HL-60 (cell line): Measurements from ENCODE around the gene CRYBB3.

Source experiments
- DNase-seq, 2 experiments: peaks; one replicate each; pipeline ENCODE4 v3.0.0-alpha.2; 2010 to 2020; ENCODE audit warnings: low read depth in 1 of 2, low spot score in 1 of 2
- H3K27ac ChIP-seq: fragments of 250-450 bp; sonication (Bioruptor Pico); replicated peaks from 2 replicates; pipeline ENCODE4 v1.5.1; 2020; ENCODE audit warnings: mild to moderate bottlenecking, moderate library complexity
- H3K27me3 ChIP-seq: fragments of 250-450 bp; sonication (Bioruptor Pico); 2 replicates; pipeline ENCODE4 v1.5.1; 2021; ENCODE audit warnings: mild to moderate bottlenecking, moderate library complexity; ENCODE audit not compliant: insufficient read depth, poor library complexity, severe bottlenecking
- H3K4me3 ChIP-seq: replicated peaks from 2 replicates; pipeline ENCODE4 v1.5.1; 2011; ENCODE audit warnings: mild to moderate bottlenecking, control low read depth, low read length; ENCODE audit not compliant: insufficient read depth
- CTCF ChIP-seq: IDR thresholded peaks from one replicate; pipeline ENCODE4 v1.5.1; 2011; ENCODE audit warnings: low read length, control low read depth, inconsistent platforms; ENCODE audit not compliant: insufficient read depth
- GABPA ChIP-seq: IDR thresholded peaks from 2 replicates; pipeline ENCODE4 v1.6.1; 2012; ENCODE audit warnings: low read depth
- POLR2AphosphoS5 ChIP-seq: IDR thresholded peaks from 2 replicates; pipeline ENCODE4 v1.6.1; 2012; ENCODE audit warnings: low read depth
- SPI1 ChIP-seq: IDR thresholded peaks from 2 replicates; pipeline ENCODE4 v1.6.1; 2012; ENCODE audit warnings: low read depth, mild to moderate bottlenecking, borderline replicate concordance
- TF ChIP-seq, protein P1 (sequence below): IDR thresholded peaks from 2 replicates; pipeline ENCODE4 v1.6.1; 2012; ENCODE audit warnings: low read depth; ENCODE audit not compliant: insufficient replicate concordance

CRYBB3 gene

GRCh38 chr22:25165785-25166184 lies 33.9 kb upstream of the CRYBB3 start:
- H3K27ac ChIP-seq: no peak overlapping the region
- no peak for DNase-seq
- H3K27me3 ChIP-seq: no peaks in the 10 kb centered on the region
- H3K4me3 ChIP-seq: no peak overlapping the region
- TF ChIP-seq POLR2AphosphoS5 (no peak), GABPA (no peak), CTCF (no peak), SPI1 (no peak)
- TF ChIP-seq, protein P1, sequence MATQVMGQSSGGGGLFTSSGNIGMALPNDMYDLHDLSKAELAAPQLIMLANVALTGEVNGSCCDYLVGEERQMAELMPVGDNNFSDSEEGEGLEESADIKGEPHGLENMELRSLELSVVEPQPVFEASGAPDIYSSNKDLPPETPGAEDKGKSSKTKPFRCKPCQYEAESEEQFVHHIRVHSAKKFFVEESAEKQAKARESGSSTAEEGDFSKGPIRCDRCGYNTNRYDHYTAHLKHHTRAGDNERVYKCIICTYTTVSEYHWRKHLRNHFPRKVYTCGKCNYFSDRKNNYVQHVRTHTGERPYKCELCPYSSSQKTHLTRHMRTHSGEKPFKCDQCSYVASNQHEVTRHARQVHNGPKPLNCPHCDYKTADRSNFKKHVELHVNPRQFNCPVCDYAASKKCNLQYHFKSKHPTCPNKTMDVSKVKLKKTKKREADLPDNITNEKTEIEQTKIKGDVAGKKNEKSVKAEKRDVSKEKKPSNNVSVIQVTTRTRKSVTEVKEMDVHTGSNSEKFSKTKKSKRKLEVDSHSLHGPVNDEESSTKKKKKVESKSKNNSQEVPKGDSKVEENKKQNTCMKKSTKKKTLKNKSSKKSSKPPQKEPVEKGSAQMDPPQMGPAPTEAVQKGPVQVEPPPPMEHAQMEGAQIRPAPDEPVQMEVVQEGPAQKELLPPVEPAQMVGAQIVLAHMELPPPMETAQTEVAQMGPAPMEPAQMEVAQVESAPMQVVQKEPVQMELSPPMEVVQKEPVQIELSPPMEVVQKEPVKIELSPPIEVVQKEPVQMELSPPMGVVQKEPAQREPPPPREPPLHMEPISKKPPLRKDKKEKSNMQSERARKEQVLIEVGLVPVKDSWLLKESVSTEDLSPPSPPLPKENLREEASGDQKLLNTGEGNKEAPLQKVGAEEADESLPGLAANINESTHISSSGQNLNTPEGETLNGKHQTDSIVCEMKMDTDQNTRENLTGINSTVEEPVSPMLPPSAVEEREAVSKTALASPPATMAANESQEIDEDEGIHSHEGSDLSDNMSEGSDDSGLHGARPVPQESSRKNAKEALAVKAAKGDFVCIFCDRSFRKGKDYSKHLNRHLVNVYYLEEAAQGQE: no peak

GRCh38 chr22:25166266-25167040 lies 33.2 kb upstream of the CRYBB3 start:
- no peak for DNase-seq
- TF ChIP-seq POLR2AphosphoS5: no peak
- TF ChIP-seq, protein P1: no peak
- no peak for TF ChIP-seq CTCF
- no peak for TF ChIP-seq SPI1
- no peak for TF ChIP-seq GABPA
- Histone ChIP-seq H3K27ac (no peak overlapping the region), H3K27me3 (no peaks in the 10 kb centered on the region), H3K4me3 (no peak overlapping the region)

DNA sequence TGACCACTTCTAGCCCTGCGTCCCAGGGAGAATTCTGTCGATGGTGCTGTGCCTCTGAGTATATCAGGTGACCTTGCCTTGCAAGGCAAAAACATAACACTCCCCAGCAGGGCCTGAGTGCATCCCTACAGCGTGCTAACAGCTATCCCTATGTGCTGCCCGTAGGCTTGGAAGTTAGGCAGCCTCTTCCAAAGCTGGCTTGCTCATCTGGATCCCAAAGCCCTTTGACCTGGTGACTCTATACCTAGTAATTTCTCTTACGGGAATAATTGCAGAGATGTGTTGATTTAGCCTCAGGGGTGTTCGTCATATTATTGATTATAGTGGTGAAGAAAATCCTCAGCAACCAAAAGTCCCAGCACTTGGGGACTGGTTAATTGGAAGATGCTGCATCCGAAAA lies 32.6 kb upstream of the CRYBB3 start:
- Histone ChIP-seq H3K27ac (no peak overlapping the region), H3K27me3 (no peaks in the 10 kb centered on the region), H3K4me3 (no peak overlapping the region)
- DNase-seq: no peak
- TF ChIP-seq SPI1 (no peak), POLR2AphosphoS5 (no peak), CTCF (no peak), GABPA (no peak)
- TF ChIP-seq, protein P1: no peak
